Activated CD8-positive, alpha-beta T cell treated with anti-CD3 and anti-CD28 coated beads for 36 hours (primary cell): ENCODE data around the gene KCNQ5. TPM values are rescaled to one million over a fixed set of nuclear protein-coding genes. Genes with fewer than 3 reads are reported as not detected.

Experiments used
- ATAC-seq: fragments of 200-7000 bp; cut with Tn5 transposase; one replicate; pipeline ENCODE4 v1.10.0; 2021; ENCODE audit warnings: mild to moderate bottlenecking, moderate library complexity
- CTCF ChIA-PET: fragments of 350-600 bp; sonication (Branson Sonifier 250); formaldehyde crosslinking; loops from one replicate; lab custom pipeline; 2021; ENCODE audit warnings: antibody characterized with exemption; lab: Charles Lee
- POLR2A ChIA-PET: fragments of 350-600 bp; sonication (Branson Sonifier 250); formaldehyde crosslinking; loops from one replicate; lab custom pipeline; 2021; ENCODE audit warnings: antibody characterized with exemption; lab: Charles Lee
- DNase-seq: peaks from one replicate; pipeline ENCODE4 v3.0.0-alpha.2; 2020
- H3K27ac Mint-ChIP-seq: one replicate; pipeline ENCODE4 v1.8.0; 2021; ENCODE audit warnings: mild to moderate bottlenecking, mixed read lengths
- H3K27me3 Mint-ChIP-seq: one replicate; pipeline ENCODE4 v1.8.0; 2021; ENCODE audit warnings: mixed read lengths
- H3K36me3 Mint-ChIP-seq: one replicate; pipeline ENCODE4 v1.8.0; 2021; ENCODE audit warnings: low read depth, mixed read lengths
- H3K4me1 Mint-ChIP-seq: one replicate; pipeline ENCODE4 v1.8.0; 2021; ENCODE audit warnings: low read depth, mixed read lengths
- H3K4me3 Mint-ChIP-seq: one replicate; pipeline ENCODE4 v1.8.0; 2021; ENCODE audit warnings: mild to moderate bottlenecking, moderate library complexity, mixed read lengths
- H3K9me3 Mint-ChIP-seq: one replicate; pipeline ENCODE4 v1.8.0; 2021; ENCODE audit warnings: mixed read lengths
- intact Hi-C: fragments of 100-400 bp; cut with micrococcal nuclease; formaldehyde crosslinking; loops from one replicate; pipeline ENCODE4 v1.10.0; 2022
- total RNA-seq, 2 experiments: library from RNA; stranded (reverse); gene quantifications; one replicate each; pipeline ENCODE4 v1.2.3, GENCODE V29; 2021
- TF ChIP-seq, protein P1 (sequence below): fragments of 200-600 bp; IDR thresholded peaks from one replicate; pipeline ENCODE4 v1.8.0; 2022; ENCODE audit warnings: antibody characterized with exemption, mild to moderate bottlenecking

KCNQ5 gene
- total RNA-seq, 2 experiments from 2014 or later: 14.6 to 14.9 TPM

- Mint-ChIP-seq H3K27me3 (no peaks in the 10 kb centered on the region), H3K36me3 (peaks cover 7% of the 10 kb centered on the region), H3K4me3 (no peak overlapping the region), H3K4me1 (peaks cover 25% of the 10 kb centered on the region), H3K27ac (no peak overlapping the region), H3K9me3 (no peaks in the 10 kb centered on the region)
- TF ChIP-seq, protein P1, sequence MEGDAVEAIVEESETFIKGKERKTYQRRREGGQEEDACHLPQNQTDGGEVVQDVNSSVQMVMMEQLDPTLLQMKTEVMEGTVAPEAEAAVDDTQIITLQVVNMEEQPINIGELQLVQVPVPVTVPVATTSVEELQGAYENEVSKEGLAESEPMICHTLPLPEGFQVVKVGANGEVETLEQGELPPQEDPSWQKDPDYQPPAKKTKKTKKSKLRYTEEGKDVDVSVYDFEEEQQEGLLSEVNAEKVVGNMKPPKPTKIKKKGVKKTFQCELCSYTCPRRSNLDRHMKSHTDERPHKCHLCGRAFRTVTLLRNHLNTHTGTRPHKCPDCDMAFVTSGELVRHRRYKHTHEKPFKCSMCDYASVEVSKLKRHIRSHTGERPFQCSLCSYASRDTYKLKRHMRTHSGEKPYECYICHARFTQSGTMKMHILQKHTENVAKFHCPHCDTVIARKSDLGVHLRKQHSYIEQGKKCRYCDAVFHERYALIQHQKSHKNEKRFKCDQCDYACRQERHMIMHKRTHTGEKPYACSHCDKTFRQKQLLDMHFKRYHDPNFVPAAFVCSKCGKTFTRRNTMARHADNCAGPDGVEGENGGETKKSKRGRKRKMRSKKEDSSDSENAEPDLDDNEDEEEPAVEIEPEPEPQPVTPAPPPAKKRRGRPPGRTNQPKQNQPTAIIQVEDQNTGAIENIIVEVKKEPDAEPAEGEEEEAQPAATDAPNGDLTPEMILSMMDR: no peak
- ATAC-seq (no peak), DNase-seq (no peak)
- CTCF ChIA-PET: no interaction called here
- intact Hi-C loops: no loop called here
- POLR2A ChIA-PET: no interaction called here
These were observed 32.3 kb downstream of the KCNQ5 start for GRCh38 chr6:72654071-72654621.

- Mint-ChIP-seq H3K27ac (no peak overlapping the region), H3K27me3 (no peaks in the 10 kb centered on the region), H3K36me3 (peaks cover 8% of the 10 kb centered on the region), H3K4me3 (no peak overlapping the region), H3K4me1 (peaks cover 6% of the 10 kb centered on the region), H3K9me3 (no peaks in the 10 kb centered on the region)
- ChIA-PET POLR2A (no interaction called here), CTCF (interaction anchor here (1.0 to 1.5 kb wide), 2 partner anchors 17 to 33 kb away, joined by 3 to 5 read pairs; no protein-coding TSS in a partner anchor)
- intact Hi-C loops: no loop called here
- DNase-seq (no peak), ATAC-seq (no peak)
- TF ChIP-seq, protein P1: no peak
These were observed 35.7 kb downstream of the KCNQ5 start for GRCh38 chr6:72657407-72658197.

- Mint-ChIP-seq H3K36me3 (peaks cover 6% of the 10 kb centered on the region), H3K27ac (no peak overlapping the region), H3K4me1 (no peaks in the 10 kb centered on the region), H3K9me3 (no peaks in the 10 kb centered on the region), H3K27me3 (no peaks in the 10 kb centered on the region), H3K4me3 (no peak overlapping the region)
- DNase-seq: no peak
- POLR2A ChIA-PET: no interaction called here
- TF ChIP-seq, protein P1: no peak
- CTCF ChIA-PET: interaction anchor here (1.0 kb wide), 1 partner anchor 40 kb away, joined by 4 read pairs; no protein-coding TSS in a partner anchor
- intact Hi-C loops: no loop called here
- ATAC-seq: no peak
These were observed 37.9 kb downstream of the KCNQ5 start for GRCh38 chr6:72659754-72660153.

DNA sequence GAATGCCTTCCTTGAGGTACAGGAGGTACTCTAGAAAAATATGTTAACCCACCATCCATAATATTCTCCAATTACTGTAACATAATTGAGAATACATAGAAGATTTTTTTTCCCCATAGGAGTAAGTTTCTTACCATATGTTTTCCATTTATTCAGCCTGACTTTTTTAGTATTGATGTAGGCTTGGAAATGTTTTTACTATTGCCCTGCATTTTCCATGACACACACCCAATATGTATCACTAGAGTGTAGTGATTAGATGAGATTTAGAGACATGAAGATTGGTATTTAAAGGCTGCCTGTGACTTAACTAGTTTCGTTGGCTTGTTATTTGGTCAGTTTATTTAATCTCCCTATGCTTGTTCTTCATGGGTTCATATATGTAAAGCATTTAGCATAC lies 39.5 kb downstream of the KCNQ5 start:
- intact Hi-C loops: no loop called here

More for the DNA sequence above, 39.5 kb downstream of the KCNQ5 start:
- H3K4me1 Mint-ChIP-seq: no peaks in the 10 kb centered on the region
- H3K36me3 Mint-ChIP-seq: peaks cover 4% of the 10 kb centered on the region
- ChIA-PET CTCF (no interaction called here), POLR2A (no interaction called here)
- H3K27me3 Mint-ChIP-seq: no peaks in the 10 kb centered on the region
- TF ChIP-seq, protein P1: no peak
- H3K4me3 Mint-ChIP-seq: no peak overlapping the region
- H3K27ac Mint-ChIP-seq: no peak overlapping the region
- H3K9me3 Mint-ChIP-seq: no peaks in the 10 kb centered on the region
- DNase-seq (no peak), ATAC-seq (no peak)
